Activated naive CD8-positive, alpha-beta T cell treated with anti-CD3 and anti-CD28 coated beads for 36 hours (primary cell): Measurements from ENCODE around the gene UTRN. TPM values are rescaled to one million over a fixed set of nuclear protein-coding genes. Genes with fewer than 3 reads are reported as not detected.

ENCODE experiments used
- DNase-seq: peaks from one replicate; pipeline ENCODE4 v3.0.0; 2021
- H3K27ac Mint-ChIP-seq: one replicate; pipeline ENCODE4 v1.8.0; 2022; ENCODE audit warnings: mild to moderate bottlenecking, moderate library complexity, mixed read lengths
- H3K27me3 Mint-ChIP-seq: one replicate; pipeline ENCODE4 v1.8.0; 2022; ENCODE audit warnings: mild to moderate bottlenecking, mixed read lengths
- H3K36me3 Mint-ChIP-seq: one replicate; pipeline ENCODE4 v1.8.0; 2021; ENCODE audit warnings: mild to moderate bottlenecking, mixed read lengths
- H3K4me1 Mint-ChIP-seq: one replicate; pipeline ENCODE4 v1.8.0; 2021; ENCODE audit warnings: mixed read lengths
- H3K4me3 Mint-ChIP-seq: one replicate; pipeline ENCODE4 v1.8.0; 2022; ENCODE audit warnings: mild to moderate bottlenecking, moderate library complexity, mixed read lengths
- H3K9me3 Mint-ChIP-seq: one replicate; pipeline ENCODE4 v1.8.0; 2022; ENCODE audit warnings: mixed read lengths
- total RNA-seq, 2 experiments: library from RNA; stranded (reverse); gene quantifications; one replicate each; pipeline ENCODE4 v1.2.3, GENCODE V29; 2021

UTRN gene
- total RNA-seq, 2 experiments from 2014 or later = 35.8 to 41.6 TPM

DNA sequence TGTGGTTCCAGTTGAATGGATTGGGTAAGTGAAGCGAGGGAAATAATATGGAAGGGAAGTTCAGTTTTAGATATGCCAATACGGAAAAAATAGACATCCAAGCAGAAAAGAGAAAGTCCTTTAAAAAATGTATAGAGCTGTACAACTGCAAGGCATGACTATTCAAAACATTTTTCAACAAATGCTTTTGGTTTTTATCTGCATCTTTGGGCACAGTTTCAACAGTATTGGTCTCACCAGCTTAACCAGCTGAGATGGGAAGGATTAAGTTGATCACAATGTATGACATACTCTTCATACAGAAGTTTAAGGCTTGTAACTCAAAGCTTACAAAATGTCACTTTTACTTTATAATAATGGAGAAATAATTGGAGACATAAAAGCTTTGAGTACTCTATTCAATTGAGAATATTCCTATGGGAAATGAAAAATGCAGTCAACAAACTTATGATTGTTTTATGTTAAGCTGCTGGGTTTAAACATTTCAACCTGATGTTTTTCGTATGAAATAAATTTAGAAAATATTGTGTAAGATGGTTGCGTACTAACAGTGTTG lies 16.3 kb upstream of the UTRN start:
- Mint-ChIP-seq H3K4me1 (no peaks in the 10 kb centered on the region), H3K27ac (no peak overlapping the region), H3K27me3 (no peaks in the 10 kb centered on the region), H3K36me3 (no peaks in the 10 kb centered on the region), H3K4me3 (no peak overlapping the region), H3K9me3 (no peaks in the 10 kb centered on the region)
- no peak for DNase-seq

- Mint-ChIP-seq H3K36me3 (no peaks in the 10 kb centered on the region), H3K27ac (no peak overlapping the region), H3K9me3 (no peaks in the 10 kb centered on the region)
Observed at GRCh38 chr6:144277174-144277573, 8.0 kb upstream of the UTRN start.

GRCh38 chr6:144277605-144278227 lies 7.4 kb upstream of the UTRN start:
- no peak overlapping the region for H3K4me3 Mint-ChIP-seq
- no peaks in the 10 kb centered on the region for H3K9me3 Mint-ChIP-seq
- H3K27ac Mint-ChIP-seq = no peak overlapping the region
- peaks cover 6% of the 10 kb centered on the region for H3K27me3 Mint-ChIP-seq
- DNase-seq = no peak
- H3K36me3 Mint-ChIP-seq = no peaks in the 10 kb centered on the region
- H3K4me1 Mint-ChIP-seq = peaks cover 3% of the 10 kb centered on the region

More at GRCh38 chr6:144277174-144277573, 8.0 kb upstream of the UTRN start:
- Mint-ChIP-seq H3K4me1 (peaks cover 3% of the 10 kb centered on the region), H3K4me3 (no peak overlapping the region), H3K27me3 (peaks cover 4% of the 10 kb centered on the region)
- no peak for DNase-seq

DNA sequence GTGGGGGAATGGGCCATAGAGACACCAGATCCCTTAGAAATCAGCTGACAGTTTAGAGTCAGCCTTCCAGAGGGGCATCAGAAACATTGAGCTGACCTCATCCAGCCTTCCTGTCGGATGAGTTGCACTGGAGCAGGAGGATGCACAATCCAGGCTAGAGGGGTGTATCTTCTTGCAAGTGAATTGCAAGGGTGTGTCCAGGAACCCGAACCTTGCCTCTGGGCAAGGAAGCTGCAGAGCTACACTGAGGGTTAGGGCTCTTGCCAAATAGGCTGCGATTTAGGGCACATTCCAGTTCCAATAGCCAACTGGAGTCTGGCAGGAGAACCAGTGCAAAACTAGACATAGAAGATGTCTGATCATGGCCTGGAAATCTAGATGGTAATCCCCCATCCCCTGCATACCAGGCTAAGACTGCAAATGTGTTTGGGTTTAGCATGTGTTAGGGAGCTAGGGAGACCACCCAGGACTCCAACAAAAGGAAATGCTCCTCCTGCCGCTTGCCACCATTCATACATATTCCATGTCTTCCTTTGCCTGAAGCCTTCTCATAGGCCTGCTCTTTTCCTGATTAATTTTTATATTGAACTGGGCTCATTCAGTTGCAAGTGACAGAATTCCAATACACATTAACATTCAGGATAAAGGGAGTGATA lies 6.3 kb upstream of the UTRN start:
- no peak for DNase-seq
- Mint-ChIP-seq H3K27me3 (peaks cover 16% of the 10 kb centered on the region), H3K4me3 (no peak overlapping the region), H3K27ac (no peak overlapping the region), H3K9me3 (no peaks in the 10 kb centered on the region), H3K4me1 (peaks cover 5% of the 10 kb centered on the region), H3K36me3 (no peaks in the 10 kb centered on the region)

- Mint-ChIP-seq H3K27me3 (peaks cover 22% of the 10 kb centered on the region), H3K4me3 (no peak overlapping the region)
Observed at GRCh38 chr6:144279484-144280150, 5.5 kb upstream of the UTRN start.

DNA sequence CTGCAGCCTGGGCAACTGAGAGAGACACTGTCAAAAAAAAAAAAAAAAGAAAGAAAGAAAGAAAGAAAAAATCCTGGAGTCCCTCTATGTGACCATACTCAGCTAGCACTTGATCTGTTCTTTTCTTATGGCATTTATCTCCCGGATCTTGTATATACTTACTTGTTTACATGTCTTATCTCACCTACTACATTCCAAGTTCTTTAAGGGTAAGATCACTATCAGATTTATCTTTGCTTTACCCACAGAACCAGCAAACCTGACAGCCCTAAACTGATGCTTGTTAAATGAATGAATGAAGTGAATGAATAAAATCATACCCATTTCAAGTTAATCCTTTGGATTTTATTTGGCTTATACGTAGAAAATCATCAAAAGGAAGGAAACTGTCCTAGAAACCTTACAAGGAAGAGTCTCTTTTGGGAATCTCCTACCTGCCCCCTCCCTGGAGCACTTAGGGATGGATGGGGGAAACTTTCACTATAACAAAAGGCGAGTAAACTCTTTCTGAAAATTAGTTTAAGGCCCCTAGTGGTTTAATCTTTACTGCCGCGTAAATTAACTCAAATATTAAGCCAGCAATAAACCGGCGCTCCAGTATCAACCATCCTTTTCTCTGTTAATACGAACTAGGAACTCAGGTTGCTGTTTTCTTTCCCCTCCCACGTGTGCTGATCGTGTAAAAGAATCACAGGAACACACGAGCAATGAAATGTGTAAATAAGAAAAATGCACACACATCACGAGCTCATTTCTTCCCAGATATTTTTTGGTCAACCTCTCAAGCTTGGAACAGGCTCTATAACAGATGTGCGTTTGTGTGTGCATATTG lies 1.3 kb upstream of the UTRN start:
- H3K27ac Mint-ChIP-seq = no peak overlapping the region
- no peak for DNase-seq
- peaks cover 43% of the 10 kb centered on the region for H3K27me3 Mint-ChIP-seq
- no peaks in the 10 kb centered on the region for H3K36me3 Mint-ChIP-seq
- H3K4me3 Mint-ChIP-seq = peak overlapping the region; percentile 91
- H3K9me3 Mint-ChIP-seq = no peaks in the 10 kb centered on the region
- H3K4me1 Mint-ChIP-seq = peaks cover 17% of the 10 kb centered on the region

More at GRCh38 chr6:144279484-144280150, 5.5 kb upstream of the UTRN start:
- no peak for DNase-seq
- H3K4me1 Mint-ChIP-seq = peaks cover 12% of the 10 kb centered on the region
- H3K27ac Mint-ChIP-seq = no peak overlapping the region
- H3K9me3 Mint-ChIP-seq = no peaks in the 10 kb centered on the region
- H3K36me3 Mint-ChIP-seq = no peaks in the 10 kb centered on the region

DNA sequence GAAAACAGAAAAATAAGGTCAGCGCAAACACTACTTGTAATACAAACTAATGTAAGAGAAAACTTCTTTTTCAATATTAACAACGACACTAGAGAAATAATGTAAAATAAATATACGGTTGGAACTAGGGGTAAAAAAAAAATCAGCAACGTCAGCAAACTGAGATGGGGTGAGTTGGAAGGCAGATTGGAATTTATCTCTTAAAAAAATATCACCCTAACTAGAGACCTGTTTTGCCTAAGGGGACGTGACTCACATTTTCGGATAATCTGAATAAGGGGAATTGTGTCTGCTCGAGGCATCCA lies 705 bp upstream of the UTRN start:
- no peaks in the 10 kb centered on the region for H3K9me3 Mint-ChIP-seq
- peaks cover 17% of the 10 kb centered on the region for H3K4me1 Mint-ChIP-seq
- peaks cover 43% of the 10 kb centered on the region for H3K27me3 Mint-ChIP-seq
- H3K36me3 Mint-ChIP-seq = no peaks in the 10 kb centered on the region
- no peak for DNase-seq
- no peak overlapping the region for H3K27ac Mint-ChIP-seq
- peak overlapping the region; percentile 91 for H3K4me3 Mint-ChIP-seq

DNA sequence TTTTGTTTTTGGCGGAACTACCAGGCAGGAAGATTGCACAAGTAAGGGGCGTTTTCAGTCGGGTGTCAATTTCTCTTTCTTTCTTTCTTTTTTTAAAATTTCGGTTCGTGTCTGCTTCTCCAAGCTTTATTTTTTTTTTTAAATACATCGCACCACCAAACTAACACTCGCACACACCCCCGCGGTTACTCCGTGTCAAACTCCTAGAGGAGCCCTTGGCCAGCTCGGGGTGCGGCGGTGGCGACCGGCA lies 338 bp downstream of the UTRN start:
- Mint-ChIP-seq H3K9me3 (no peaks in the 10 kb centered on the region), H3K27me3 (peaks cover 43% of the 10 kb centered on the region), H3K27ac (peak overlapping the region; percentile 43), H3K36me3 (no peaks in the 10 kb centered on the region), H3K4me1 (peaks cover 15% of the 10 kb centered on the region), H3K4me3 (peak overlapping the region; percentile 91)
- peak; percentile 34 for DNase-seq

GRCh38 chr6:144285798-144286502 lies 815 bp downstream of the UTRN start:
- Mint-ChIP-seq H3K27me3 (peaks cover 42% of the 10 kb centered on the region), H3K4me3 (peak overlapping the region; percentile 91), H3K4me1 (peaks cover 15% of the 10 kb centered on the region), H3K27ac (peak overlapping the region; percentile 54), H3K9me3 (no peaks in the 10 kb centered on the region), H3K36me3 (no peaks in the 10 kb centered on the region)
- DNase-seq = peak; percentile 37

DNA sequence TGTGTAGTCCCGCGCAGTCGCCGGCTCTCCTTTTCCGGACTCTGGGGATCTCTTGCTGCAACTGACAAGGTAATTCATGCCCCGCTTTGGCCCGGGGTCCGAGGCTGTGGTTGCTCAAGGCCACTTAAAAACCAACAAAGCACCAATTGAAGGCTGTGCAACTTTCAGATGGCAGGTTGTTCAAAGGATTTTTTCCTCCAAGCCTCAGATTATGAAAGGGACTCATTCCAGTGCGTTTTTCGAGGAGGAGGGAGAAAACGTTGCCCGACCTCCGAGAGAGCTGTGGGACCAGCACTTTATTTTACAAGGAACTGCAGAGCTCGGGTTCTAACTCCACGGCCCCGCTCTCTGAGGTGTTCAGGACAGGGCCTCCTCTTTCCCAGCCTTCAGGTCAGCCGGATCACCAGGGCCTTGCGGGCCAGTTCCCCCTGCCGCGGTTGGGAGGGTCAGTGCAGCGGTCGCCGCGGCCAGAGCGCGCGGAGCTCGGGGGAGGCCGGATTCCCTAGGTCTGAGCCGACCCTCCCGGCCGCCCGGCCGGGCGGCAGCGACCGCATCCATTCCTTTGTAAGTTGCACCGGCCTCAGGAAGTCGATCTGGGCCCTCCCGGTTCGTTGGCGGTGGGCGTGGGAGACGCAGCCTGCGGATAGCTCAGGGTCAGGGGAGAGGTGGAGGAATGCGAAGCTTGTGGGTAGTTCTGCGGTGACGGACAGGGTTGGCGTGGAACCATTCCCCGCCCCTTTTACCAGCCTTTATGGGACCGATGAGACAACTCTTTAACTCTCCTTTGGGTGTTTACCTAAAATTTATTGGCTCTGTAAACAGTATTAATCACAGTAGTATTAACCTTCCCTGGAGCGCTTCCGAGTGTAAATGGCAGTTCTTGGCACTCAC lies 1.6 kb downstream of the UTRN start:
- Mint-ChIP-seq H3K9me3 (no peaks in the 10 kb centered on the region), H3K27me3 (peaks cover 39% of the 10 kb centered on the region), H3K36me3 (no peaks in the 10 kb centered on the region), H3K27ac (no peak overlapping the region), H3K4me3 (peak overlapping the region; percentile 91), H3K4me1 (peaks cover 15% of the 10 kb centered on the region)
- peak; percentile 1 for DNase-seq

DNA sequence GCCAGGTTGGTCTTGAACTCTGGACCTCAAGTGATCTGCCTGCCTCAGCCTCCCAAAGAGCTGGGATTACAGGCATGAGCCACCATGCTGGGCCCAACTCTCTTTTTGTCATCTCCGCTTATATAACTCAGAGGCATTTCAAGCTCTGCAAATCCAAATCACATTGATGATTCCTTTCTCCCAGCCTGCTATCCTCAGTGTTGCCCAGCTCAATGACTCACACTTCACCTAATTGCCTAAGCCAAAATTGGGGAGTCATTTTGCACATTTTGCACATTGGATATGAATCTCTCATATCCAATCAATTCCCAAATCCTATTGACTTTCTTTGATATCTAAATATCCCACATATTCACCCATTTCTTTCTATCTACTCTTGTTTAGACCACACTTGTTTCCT lies 3.9 kb downstream of the UTRN start:
- H3K27ac Mint-ChIP-seq = no peak overlapping the region
- H3K36me3 Mint-ChIP-seq = no peaks in the 10 kb centered on the region
- peaks cover 25% of the 10 kb centered on the region for H3K27me3 Mint-ChIP-seq
- no peak overlapping the region for H3K4me3 Mint-ChIP-seq
- peaks cover 10% of the 10 kb centered on the region for H3K4me1 Mint-ChIP-seq
- DNase-seq = no peak
- no peaks in the 10 kb centered on the region for H3K9me3 Mint-ChIP-seq

- no peak overlapping the region for H3K27ac Mint-ChIP-seq
- peaks cover 3% of the 10 kb centered on the region for H3K4me1 Mint-ChIP-seq
- peaks cover 6% of the 10 kb centered on the region for H3K36me3 Mint-ChIP-seq
- H3K27me3 Mint-ChIP-seq = peaks cover 9% of the 10 kb centered on the region
- no peak overlapping the region for H3K4me3 Mint-ChIP-seq
- no peak for DNase-seq
- H3K9me3 Mint-ChIP-seq = peaks cover 3% of the 10 kb centered on the region
Observed at GRCh38 chr6:144292372-144292771, 7.2 kb downstream of the UTRN start.

DNA sequence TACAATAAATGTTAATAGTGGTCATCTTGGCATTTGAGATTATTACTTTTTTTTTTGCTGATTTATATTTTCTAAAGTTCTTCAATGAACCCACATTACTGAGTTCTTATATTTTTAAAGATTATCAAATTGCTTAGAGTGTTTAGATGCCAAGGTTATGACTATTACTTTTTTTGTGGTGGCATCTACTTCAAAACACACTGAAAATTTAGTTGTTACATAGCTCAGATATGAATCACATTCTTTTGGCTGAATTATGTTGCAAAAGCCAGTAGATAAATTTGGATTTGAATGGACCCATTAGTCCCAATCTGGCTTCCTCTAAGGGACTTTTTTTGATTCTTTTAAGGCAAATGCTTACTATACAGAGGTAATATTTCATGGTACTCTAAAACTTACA lies 8.9 kb downstream of the UTRN start:
- no peak overlapping the region for H3K4me3 Mint-ChIP-seq
- no peak overlapping the region for H3K27ac Mint-ChIP-seq
- H3K27me3 Mint-ChIP-seq = no peaks in the 10 kb centered on the region
- peaks cover 12% of the 10 kb centered on the region for H3K36me3 Mint-ChIP-seq
- H3K9me3 Mint-ChIP-seq = peaks cover 11% of the 10 kb centered on the region
- no peak for DNase-seq
- H3K4me1 Mint-ChIP-seq = peaks cover 12% of the 10 kb centered on the region

DNA sequence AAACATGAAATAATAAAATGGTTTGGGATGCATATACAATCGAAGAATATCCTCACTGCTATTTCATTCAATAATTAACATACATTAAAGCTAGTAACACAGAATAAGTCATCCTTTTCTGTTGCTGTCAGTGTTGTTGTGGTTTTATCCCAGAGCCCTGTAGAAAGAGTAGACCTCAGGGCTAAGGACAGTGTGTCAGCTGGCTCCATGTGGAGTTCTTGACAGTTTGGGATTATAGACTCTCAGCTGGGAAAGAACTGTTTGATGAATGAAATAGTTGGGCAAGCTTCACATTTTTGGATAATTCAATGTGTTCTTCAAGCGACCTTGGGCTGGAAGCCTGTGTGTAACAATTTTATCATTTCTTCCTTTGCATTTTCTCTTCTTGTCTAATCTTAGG lies 10.1 kb downstream of the UTRN start:
- H3K27me3 Mint-ChIP-seq = no peaks in the 10 kb centered on the region
- peaks cover 12% of the 10 kb centered on the region for H3K4me1 Mint-ChIP-seq
- H3K36me3 Mint-ChIP-seq = peaks cover 12% of the 10 kb centered on the region
- no peak for DNase-seq
- no peak overlapping the region for H3K4me3 Mint-ChIP-seq
- H3K27ac Mint-ChIP-seq = no peak overlapping the region
- H3K9me3 Mint-ChIP-seq = peaks cover 11% of the 10 kb centered on the region
